H9 (cell line): ENCODE measurements around the gene SNTG2. TPM values are rescaled to one million over a fixed set of nuclear protein-coding genes. Genes with fewer than 3 reads are reported as not detected.

ENCODE experiments used
- DNase-seq: peaks from one replicate; pipeline ENCODE4 v3.0.0-alpha.2; 2017
- H2AFZ ChIP-seq: one replicate; pipeline ENCODE4 v1.6.1; 2013; ENCODE audit warnings: mild to moderate bottlenecking, low read length, control low read depth, moderate library complexity
- H2AK5ac ChIP-seq: 2 replicates; pipeline ENCODE4 v1.6.1; 2013; ENCODE audit warnings: low read length, control low read depth, mixed read lengths; ENCODE audit not compliant: insufficient read length
- H2BK120ac ChIP-seq: one replicate; pipeline ENCODE4 v1.6.1; 2013; ENCODE audit warnings: low read depth, mild to moderate bottlenecking, low read length, control low read depth, inconsistent platforms; ENCODE audit not compliant: poor library complexity, severe bottlenecking
- H2BK12ac ChIP-seq: 2 replicates; pipeline ENCODE4 v1.6.1; 2013; ENCODE audit warnings: low read length, control low read depth, mixed read lengths, low read depth; ENCODE audit not compliant: insufficient read length
- H2BK15ac ChIP-seq: 2 replicates; pipeline ENCODE4 v1.6.1; 2013; ENCODE audit warnings: low read depth, low read length, control low read depth
- H2BK20ac ChIP-seq: one replicate; pipeline ENCODE4 v1.6.1; 2013; ENCODE audit warnings: low read depth, mild to moderate bottlenecking, low read length, control low read depth, inconsistent platforms; ENCODE audit not compliant: poor library complexity, severe bottlenecking
- H2BK5ac ChIP-seq: 2 replicates; pipeline ENCODE4 v1.6.1; 2013; ENCODE audit warnings: low read length, control low read depth, mixed read lengths; ENCODE audit not compliant: insufficient read length
- H3K14ac ChIP-seq: 2 replicates; pipeline ENCODE4 v1.6.1; 2013; ENCODE audit warnings: low read length, control low read depth; ENCODE audit not compliant: insufficient read depth
- H3K18ac ChIP-seq: 2 replicates; pipeline ENCODE4 v1.6.1; 2013; ENCODE audit warnings: low read depth, mild to moderate bottlenecking, mixed read lengths, low read length, control low read depth; ENCODE audit not compliant: insufficient read length
- H3K23ac ChIP-seq: 2 replicates; pipeline ENCODE4 v1.6.1; 2013; ENCODE audit warnings: low read length, control low read depth, mixed read lengths, low read depth; ENCODE audit not compliant: insufficient read length
- H3K23me2 ChIP-seq: 2 replicates; pipeline ENCODE4 v1.6.1; 2013; ENCODE audit warnings: low read depth, mild to moderate bottlenecking, mixed read lengths, low read length, control low read depth; ENCODE audit not compliant: insufficient read length, poor library complexity, severe bottlenecking
- H3K27ac ChIP-seq: 2 replicates; pipeline ENCODE4 v1.5.1; 2013; ENCODE audit warnings: low read length, control low read depth, mixed read lengths, low read depth; ENCODE audit not compliant: insufficient read length
- H3K27me3 ChIP-seq: 2 replicates; pipeline ENCODE4 v1.6.1; 2013; ENCODE audit warnings: low read length, control low read depth, inconsistent platforms; ENCODE audit not compliant: insufficient read depth
- H3K4ac ChIP-seq: 2 replicates; pipeline ENCODE4 v1.6.1; 2013; ENCODE audit warnings: low read depth, mild to moderate bottlenecking, control low read depth, inconsistent platforms, low read length, moderate library complexity
- H3K4me1 ChIP-seq: 2 replicates; pipeline ENCODE4 v1.6.1; 2013; ENCODE audit warnings: low read length, control low read depth, inconsistent platforms; ENCODE audit not compliant: insufficient read depth
- H3K4me2 ChIP-seq: 2 replicates; pipeline ENCODE4 v1.6.1; 2013; ENCODE audit warnings: low read length, control low read depth, mixed read lengths; ENCODE audit not compliant: insufficient read length, insufficient read depth
- H3K56ac ChIP-seq: 2 replicates; pipeline ENCODE4 v1.6.1; 2013; ENCODE audit warnings: low read depth, mild to moderate bottlenecking, mixed read lengths, low read length, control low read depth; ENCODE audit not compliant: insufficient read length
- H3K79me1 ChIP-seq: 2 replicates; pipeline ENCODE4 v1.6.1; 2013; ENCODE audit warnings: low read depth, mild to moderate bottlenecking, moderate library complexity, low read length, control low read depth, inconsistent platforms; ENCODE audit not compliant: insufficient read depth, poor library complexity, severe bottlenecking
- H3K79me2 ChIP-seq: 2 replicates; pipeline ENCODE4 v1.6.1; 2013; ENCODE audit warnings: low read length, control low read depth, inconsistent platforms; ENCODE audit not compliant: insufficient read depth
- H3K9ac ChIP-seq: 2 replicates; pipeline ENCODE4 v1.6.1; 2013; ENCODE audit warnings: low read length, control low read depth, mixed read lengths; ENCODE audit not compliant: insufficient read length; ENCODE audit errors: extremely low read depth
- H3K9me3 ChIP-seq: one replicate; pipeline ENCODE4 v1.6.1; 2013; ENCODE audit warnings: low read depth, low read length, inconsistent platforms; ENCODE audit not compliant: control insufficient read depth
- H3T11ph ChIP-seq: one replicate; pipeline ENCODE4 v1.6.1; 2013; ENCODE audit warnings: mild to moderate bottlenecking, low read length, control low read depth, inconsistent platforms
- H4K20me1 ChIP-seq: one replicate; pipeline ENCODE4 v1.6.1; 2013; ENCODE audit not compliant: control insufficient read depth, insufficient read length, insufficient read depth
- H4K5ac ChIP-seq: 2 replicates; pipeline ENCODE4 v1.6.1; 2013; ENCODE audit warnings: low read depth, mild to moderate bottlenecking, mixed read lengths, low read length, control low read depth; ENCODE audit not compliant: insufficient read length
- H4K8ac ChIP-seq: replicated peaks from 2 replicates; pipeline ENCODE4 v1.6.1; 2013; ENCODE audit warnings: low read length, control low read depth, mixed read lengths, low read depth; ENCODE audit not compliant: insufficient read length
- H4K91ac ChIP-seq: 2 replicates; pipeline ENCODE4 v1.6.1; 2013; ENCODE audit warnings: low read depth, mild to moderate bottlenecking, moderate library complexity, mixed read lengths, low read length, control low read depth; ENCODE audit not compliant: insufficient read length
- H3K27ac Mint-ChIP-seq, 3 experiments: 2 replicates in 2 of 3; 3 replicates in 1 of 3; pipeline ENCODE4 v1.8.0; 2020 to 2021; ENCODE audit warnings: mixed read lengths in 3 of 3, mild to moderate bottlenecking in 1 of 3, moderate library complexity in 1 of 3
- H3K27me3 Mint-ChIP-seq: 2 replicates; pipeline ENCODE4 v1.8.0; 2021; ENCODE audit warnings: low read depth, mild to moderate bottlenecking, moderate library complexity, mixed read lengths
- H3K36me3 Mint-ChIP-seq, 3 experiments: 2 replicates in 2 of 3; 3 replicates in 1 of 3; pipeline ENCODE4 v1.8.0; 2020 to 2021; ENCODE audit warnings: low read depth in 3 of 3, mixed read lengths in 3 of 3; ENCODE audit not compliant: insufficient read depth in 1 of 3
- H3K4me1 Mint-ChIP-seq, 2 experiments: 2 replicates each; pipeline ENCODE4 v1.8.0; 2020; ENCODE audit warnings: mixed read lengths in 2 of 2
- H3K4me3 Mint-ChIP-seq, 2 experiments: 2 replicates in 1 of 2; 3 replicates in 1 of 2; pipeline ENCODE4 v1.8.0; 2020 to 2021; ENCODE audit warnings: mild to moderate bottlenecking in 2 of 2, mixed read lengths in 2 of 2, moderate library complexity in 1 of 2
- H3K9me3 Mint-ChIP-seq, 2 experiments: 2 replicates in 1 of 2; 3 replicates in 1 of 2; pipeline ENCODE4 v1.8.0; 2020; ENCODE audit warnings: mild to moderate bottlenecking in 2 of 2, mixed read lengths in 2 of 2, moderate library complexity in 1 of 2
- CTCF ChIP-seq: fragments of 200-600 bp; sonication (generic); conservative IDR thresholded peaks from 3 replicates; pipeline ENCODE4 v1.8.0; 2021; ENCODE audit warnings: antibody characterized with exemption, mild to moderate bottlenecking
- WGBS: extraction: QIAGEN DNeasy Blood & Tissue Kit; methylation state at CpG from one replicate; pipeline ENCODE4 v1.1.7; 2013; ENCODE audit warnings: missing lambda C conversion rate, low lambda C conversion rate, mixed read lengths; ENCODE audit not compliant: insufficient read length; ENCODE audit errors: extremely low coverage; 5-methylcytosine and 5-hydroxymethylcytosine counted together
- total RNA-seq: library from RNA; stranded (reverse); gene quantifications from 2 replicates; pipeline ENCODE4 v1.2.1, GENCODE V29; 2021

The SNTG2 gene
- total RNA-seq, 1 experiment from 2014 or later: 13.2 TPM

- Histone ChIP-seq H4K8ac (no peak overlapping the region), H3K23ac (no peak overlapping the region), H3K4me2 (no peak overlapping the region), H3K79me1 (no peaks in the 10 kb centered on the region), H2AFZ (no peak overlapping the region), H4K5ac (no peak overlapping the region), H2BK120ac (no peak overlapping the region), H2BK12ac (no peak overlapping the region), H4K20me1 (no peaks in the 10 kb centered on the region), H3K4me1 (peaks cover 4% of the 10 kb centered on the region), H3K27me3 (no peaks in the 10 kb centered on the region), H3K4ac (no peak overlapping the region), H3T11ph (no peak overlapping the region), H2BK20ac (no peak overlapping the region), H3K23me2 (no peaks in the 10 kb centered on the region), H4K91ac (no peak overlapping the region), H3K9ac (no peak overlapping the region), H2BK5ac (no peak overlapping the region), H3K79me2 (no peaks in the 10 kb centered on the region), H2BK15ac (no peak overlapping the region), H3K14ac (no peak overlapping the region), H3K27ac (no peak overlapping the region), H2AK5ac (no peak overlapping the region), H3K56ac (no peak overlapping the region), H3K9me3 (no peaks in the 10 kb centered on the region), H3K18ac (no peak overlapping the region)
- no peak for DNase-seq
- WGBS: no CpG with 5 or more reads among the region's 14 CpGs
- H3K4me3 Mint-ChIP-seq: no peak overlapping the region
- TF ChIP-seq CTCF: no peak
- no peak overlapping the region for H3K27ac Mint-ChIP-seq
- H3K4me1 Mint-ChIP-seq: peaks cover 15 to 31% of the 10 kb centered on the region in 2 experiments
- peaks cover 13 to 19% of the 10 kb centered on the region in 2 experiments for H3K9me3 Mint-ChIP-seq
- peaks cover 9 to 13% (median 9%) of the 10 kb centered on the region in 3 experiments for H3K36me3 Mint-ChIP-seq
- H3K27me3 Mint-ChIP-seq: peaks cover 17% of the 10 kb centered on the region
Observed at GRCh38 chr2:941871-942270, 8.8 kb upstream of the SNTG2 start.
